ENCODE data around the gene IL12RB1.

DNA sequence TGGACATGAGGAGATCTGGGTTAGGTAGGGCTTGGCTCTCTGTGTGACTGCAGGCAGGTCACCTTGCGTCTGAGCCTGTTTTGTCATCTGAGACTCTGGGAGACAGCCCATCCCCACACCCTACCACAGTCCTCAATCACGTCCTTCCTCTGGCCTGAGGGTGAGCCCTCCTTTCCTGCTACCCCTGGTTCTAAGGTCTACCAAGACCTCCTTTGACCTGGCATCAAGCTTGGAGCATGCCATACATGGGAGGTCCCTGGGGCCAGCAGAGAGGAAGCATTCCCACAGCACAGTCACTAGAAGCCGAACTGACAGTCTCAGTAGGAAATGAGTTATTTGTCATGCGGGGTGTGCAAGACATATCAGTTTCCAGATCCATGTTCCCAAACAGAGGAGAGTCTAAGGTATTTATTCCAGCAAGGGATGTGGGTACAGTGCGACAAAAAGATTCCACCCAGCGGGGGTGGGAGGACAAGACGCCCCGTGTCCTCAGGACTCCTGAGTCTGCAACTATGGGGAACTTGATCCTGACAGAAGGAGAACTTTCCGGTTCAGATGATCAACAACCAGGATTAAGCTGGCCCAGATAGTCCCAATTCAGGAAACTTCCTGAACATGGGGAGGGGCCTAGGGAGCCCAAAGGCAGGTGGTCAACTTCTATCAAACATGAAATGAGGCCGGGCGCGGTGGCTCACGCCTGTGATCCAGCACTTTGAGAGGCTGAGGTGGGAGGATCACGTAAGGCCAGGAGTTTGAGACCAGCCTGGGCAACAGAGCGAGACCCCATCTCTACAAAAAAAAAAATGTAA lies 69.3 kb downstream of the IL12RB1 start:
- TF ChIP-seq POLR2AphosphoS5 (IDR thresholded peaks at IDR 0.05; ENCODE audit: low read depth, low read length), result no peak
- no peak for TF ChIP-seq POLR2A (IDR thresholded peaks at IDR 0.05; ENCODE audit: low read depth, low read length)

Measured in GM12891 (cell line).